Measurements from ENCODE around the gene HAP1.

HAP1 gene

DNA sequence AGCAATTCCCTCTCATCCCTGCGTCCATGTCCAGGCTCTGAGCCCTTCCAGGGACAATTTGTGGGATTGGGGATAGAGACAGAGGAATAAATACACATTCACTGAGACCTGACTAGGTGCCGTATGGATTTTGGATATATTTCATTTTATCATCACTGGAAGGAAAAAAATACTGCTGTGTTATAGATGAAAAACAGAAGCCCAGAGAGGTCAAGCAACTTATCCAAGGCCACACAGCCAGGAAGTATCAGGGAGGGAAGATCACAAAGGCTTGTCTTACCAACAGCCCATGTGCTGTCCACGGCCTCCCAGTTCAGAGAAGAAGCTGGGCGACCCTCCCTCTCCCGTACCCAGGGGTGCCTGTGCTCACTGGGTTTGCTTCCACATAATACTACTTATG is 6.1 kb upstream of the HAP1 start:
- no peak overlapping the region for H3K27ac ChIP-seq (ENCODE audit: low read depth in 2 of 2, low read length in 2 of 2)

DNA sequence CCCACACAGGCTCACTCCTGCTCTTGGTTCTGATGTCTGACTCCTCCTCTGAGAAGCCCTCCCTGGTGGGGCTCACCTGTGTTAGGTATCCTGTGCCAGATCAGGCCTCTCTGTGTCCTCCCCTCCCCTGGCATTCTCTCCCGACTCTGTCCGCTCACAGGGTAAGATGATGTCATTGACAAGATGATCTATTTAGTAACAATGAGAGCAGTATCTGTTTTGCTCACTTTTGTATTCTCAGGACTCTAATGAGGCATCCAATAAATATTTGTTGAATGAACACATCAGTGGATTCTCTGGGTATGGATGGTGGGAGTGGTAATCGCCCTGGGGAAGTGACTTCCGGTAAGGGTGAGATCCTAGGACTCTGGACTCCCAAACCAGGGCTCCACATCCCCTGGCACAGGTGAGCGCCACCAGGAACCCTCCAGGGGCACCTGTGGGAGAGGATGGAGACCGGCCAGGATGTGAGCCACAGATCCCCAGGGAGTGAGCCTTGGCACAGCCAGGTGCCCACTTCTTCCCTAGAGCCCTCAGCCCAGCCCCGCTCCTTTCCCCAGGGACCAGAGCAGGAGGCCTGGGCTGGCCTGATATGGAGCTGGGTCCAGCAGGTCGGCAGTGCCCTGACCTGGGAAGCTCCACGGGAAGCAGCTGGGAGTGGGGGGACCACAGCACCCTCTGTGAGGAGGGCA is 5.4 kb upstream of the HAP1 start:
- H3K9ac ChIP-seq (ENCODE audit: low read depth in 1 of 2, low read length in 2 of 2), result no peak overlapping the region
- H3K9me3 ChIP-seq (ENCODE audit: control insufficient read depth in 2 of 2, low read length in 2 of 2), result no peaks in the 10 kb centered on the region
- H3K27ac ChIP-seq (ENCODE audit: low read depth in 2 of 2, low read length in 2 of 2), result no peak overlapping the region
- no peaks in the 10 kb centered on the region for H3K36me3 ChIP-seq (ENCODE audit: control insufficient read depth in 2 of 2, insufficient read depth in 2 of 2, low read length in 2 of 2)
- H3K4me1 ChIP-seq (ENCODE audit: control insufficient read depth in 2 of 2, insufficient read depth in 2 of 2, low read length in 2 of 2), result peaks cover 0 to under 1% of the 10 kb centered on the region in 2 donors
- H3K27me3 ChIP-seq (ENCODE audit: control insufficient read depth in 2 of 2, insufficient read depth in 2 of 2, low read length in 2 of 2), result peaks cover 19 to 22% of the 10 kb centered on the region in 2 donors
- H3K4me3 ChIP-seq (ENCODE audit: low read length in 2 of 2), result no peak overlapping the region

More for the DNA sequence above, 6.1 kb upstream of the HAP1 start:
- H3K4me3 ChIP-seq (ENCODE audit: low read length in 2 of 2), result no peak overlapping the region
- H3K9ac ChIP-seq (ENCODE audit: low read depth in 1 of 2, low read length in 2 of 2), result no peak overlapping the region
- H3K9me3 ChIP-seq (ENCODE audit: control insufficient read depth in 2 of 2, low read length in 2 of 2), result no peaks in the 10 kb centered on the region
- no peaks in the 10 kb centered on the region for H3K36me3 ChIP-seq (ENCODE audit: control insufficient read depth in 2 of 2, insufficient read depth in 2 of 2, low read length in 2 of 2)
- peaks cover 15 to 18% of the 10 kb centered on the region in 2 donors for H3K27me3 ChIP-seq (ENCODE audit: control insufficient read depth in 2 of 2, insufficient read depth in 2 of 2, low read length in 2 of 2)
- no peaks in the 10 kb centered on the region for H3K4me1 ChIP-seq (ENCODE audit: control insufficient read depth in 2 of 2, insufficient read depth in 2 of 2, low read length in 2 of 2)

DNA sequence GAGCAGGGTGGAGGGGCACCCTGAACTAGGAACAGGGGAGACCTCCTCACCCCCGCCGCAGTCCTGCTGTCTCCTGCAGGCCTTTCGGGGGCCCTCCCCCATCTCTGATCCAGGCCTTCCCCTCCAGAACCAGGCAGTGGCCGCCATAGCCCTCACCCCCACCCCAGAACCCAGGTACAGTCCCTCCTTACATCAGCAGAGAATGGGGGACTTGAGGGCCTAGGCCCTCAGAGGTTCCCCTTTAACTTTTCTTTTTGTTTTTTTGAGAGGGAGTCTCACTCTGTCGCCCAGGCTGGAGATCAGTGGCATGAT is 4.3 kb upstream of the HAP1 start:
- H3K4me1 ChIP-seq (ENCODE audit: control insufficient read depth in 2 of 2, insufficient read depth in 2 of 2, low read length in 2 of 2), result peaks cover 0 to 9% of the 10 kb centered on the region in 2 donors
- H3K27me3 ChIP-seq (ENCODE audit: control insufficient read depth in 2 of 2, insufficient read depth in 2 of 2, low read length in 2 of 2), result peaks cover 22 to 32% of the 10 kb centered on the region in 2 donors
- H3K4me3 ChIP-seq (ENCODE audit: low read length in 2 of 2), result no peak overlapping the region
- no peak overlapping the region for H3K27ac ChIP-seq (ENCODE audit: low read depth in 2 of 2, low read length in 2 of 2)
- no peaks in the 10 kb centered on the region for H3K36me3 ChIP-seq (ENCODE audit: control insufficient read depth in 2 of 2, insufficient read depth in 2 of 2, low read length in 2 of 2)
- H3K9ac ChIP-seq (ENCODE audit: low read depth in 1 of 2, low read length in 2 of 2), result peak overlapping the region in 1 of 2 donors; percentile 39
- H3K9me3 ChIP-seq (ENCODE audit: control insufficient read depth in 2 of 2, low read length in 2 of 2), result no peaks in the 10 kb centered on the region

DNA sequence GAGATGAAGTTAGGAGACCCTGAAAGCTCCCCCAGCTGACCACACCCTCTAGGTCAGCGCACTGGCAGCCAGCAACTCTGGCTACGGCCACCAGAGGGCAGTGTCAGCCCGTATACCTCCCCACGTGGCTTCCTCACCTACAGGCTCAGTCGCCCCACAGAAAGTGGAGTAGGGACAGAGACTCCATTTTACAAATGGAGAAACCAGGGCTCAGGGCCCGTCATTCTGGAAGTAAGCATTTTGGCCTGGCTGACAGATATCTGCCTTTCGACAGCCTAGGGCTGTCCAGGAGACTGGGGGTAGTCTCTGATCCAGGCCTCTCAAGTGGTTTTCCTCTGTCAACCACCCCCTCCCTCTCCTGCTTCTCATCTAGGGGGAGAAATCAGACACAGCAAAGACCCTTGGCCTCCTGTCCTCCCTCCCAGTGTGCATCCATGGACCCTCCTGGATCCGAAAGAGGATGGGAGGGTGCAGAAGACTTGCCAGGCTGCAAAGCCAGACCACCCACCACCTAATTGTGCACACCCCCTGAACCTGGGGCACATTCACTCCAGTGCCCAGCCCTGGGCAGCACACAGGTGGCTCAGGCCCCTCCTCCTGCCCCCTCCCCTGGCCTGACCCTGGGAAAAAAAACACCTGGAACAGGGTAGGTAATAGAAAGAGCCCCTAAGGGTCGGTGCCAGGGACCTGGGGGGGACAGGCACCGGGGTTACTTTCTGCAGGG is 3.8 kb upstream of the HAP1 start:
- Histone ChIP-seq H3K9me3 (ENCODE audit: control insufficient read depth in 2 of 2, low read length in 2 of 2) (no peaks in the 10 kb centered on the region), H3K27ac (ENCODE audit: low read depth in 2 of 2, low read length in 2 of 2) (no peak overlapping the region), H3K9ac (ENCODE audit: low read depth in 1 of 2, low read length in 2 of 2) (peak overlapping the region; percentile 39 to 41), H3K4me1 (ENCODE audit: control insufficient read depth in 2 of 2, insufficient read depth in 2 of 2, low read length in 2 of 2) (peaks cover 0 to 9% of the 10 kb centered on the region in 2 donors), H3K27me3 (ENCODE audit: control insufficient read depth in 2 of 2, insufficient read depth in 2 of 2, low read length in 2 of 2) (peaks cover 25 to 33% of the 10 kb centered on the region in 2 donors), H3K36me3 (ENCODE audit: control insufficient read depth in 2 of 2, insufficient read depth in 2 of 2, low read length in 2 of 2) (no peaks in the 10 kb centered on the region), H3K4me3 (ENCODE audit: low read length in 2 of 2) (no peak overlapping the region)

DNA sequence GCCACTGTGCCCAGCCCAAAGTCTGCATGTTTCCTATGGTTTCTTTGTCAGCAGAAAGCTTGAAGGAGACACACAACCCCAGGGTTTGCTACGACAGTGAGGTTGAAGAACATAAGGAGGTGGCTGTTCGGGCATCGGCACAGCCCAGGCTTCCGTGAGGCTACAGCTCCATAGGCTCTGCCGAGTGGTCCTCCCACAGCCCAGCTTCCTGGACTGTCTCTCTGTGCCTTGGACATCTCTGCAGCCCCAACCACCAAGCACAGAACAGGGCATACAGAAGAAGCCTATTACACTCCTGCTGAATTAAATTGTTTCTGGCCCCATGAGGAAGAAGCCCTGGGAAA is 3.2 kb upstream of the HAP1 start:
- H3K27me3 ChIP-seq (ENCODE audit: control insufficient read depth in 2 of 2, insufficient read depth in 2 of 2, low read length in 2 of 2), result peaks cover 25 to 34% of the 10 kb centered on the region in 2 donors
- no peaks in the 10 kb centered on the region for H3K9me3 ChIP-seq (ENCODE audit: control insufficient read depth in 2 of 2, low read length in 2 of 2)
- H3K27ac ChIP-seq (ENCODE audit: low read depth in 2 of 2, low read length in 2 of 2), result no peak overlapping the region
- no peak overlapping the region for H3K4me3 ChIP-seq (ENCODE audit: low read length in 2 of 2)
- H3K36me3 ChIP-seq (ENCODE audit: control insufficient read depth in 2 of 2, insufficient read depth in 2 of 2, low read length in 2 of 2), result no peaks in the 10 kb centered on the region
- no peak overlapping the region for H3K9ac ChIP-seq (ENCODE audit: low read depth in 1 of 2, low read length in 2 of 2)
- peaks cover 0 to 9% of the 10 kb centered on the region in 2 donors for H3K4me1 ChIP-seq (ENCODE audit: control insufficient read depth in 2 of 2, insufficient read depth in 2 of 2, low read length in 2 of 2)

DNA sequence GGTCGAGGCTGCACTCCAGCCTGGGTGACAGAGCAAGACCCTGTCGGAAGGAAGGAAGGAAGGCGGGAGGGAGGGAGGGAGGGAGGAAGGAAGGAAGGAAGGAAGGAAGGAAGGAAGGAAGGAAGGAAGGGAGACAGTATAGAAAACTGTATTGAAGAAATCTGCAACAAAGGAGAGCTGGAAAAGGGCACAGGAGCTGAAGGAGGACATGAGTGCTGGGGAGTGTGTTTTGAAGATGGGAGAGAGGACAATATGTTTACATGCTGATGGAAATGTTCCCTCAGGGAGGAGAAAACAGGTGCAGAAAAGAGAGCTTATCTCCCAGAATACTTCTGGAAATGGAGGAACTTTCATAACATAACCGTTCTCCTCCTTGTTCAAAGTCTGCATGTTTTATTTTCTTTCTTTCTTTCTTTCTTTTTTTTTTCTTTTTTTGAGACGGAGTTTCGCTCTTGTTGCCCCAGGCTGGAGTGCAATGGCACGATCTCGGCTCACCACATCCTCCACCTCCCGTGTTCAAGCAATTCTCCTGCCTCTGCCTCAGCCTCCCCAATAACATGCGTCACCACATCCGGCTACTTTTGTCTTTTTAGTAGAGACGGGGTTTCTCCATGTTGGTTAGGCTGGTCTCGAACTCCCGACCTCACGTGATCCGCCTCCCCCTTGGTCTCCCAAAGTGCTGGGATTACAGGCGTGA is 2.7 kb upstream of the HAP1 start:
- peaks cover 31 to 39% of the 10 kb centered on the region in 2 donors for H3K27me3 ChIP-seq (ENCODE audit: control insufficient read depth in 2 of 2, insufficient read depth in 2 of 2, low read length in 2 of 2)
- H3K9ac ChIP-seq (ENCODE audit: low read depth in 1 of 2, low read length in 2 of 2), result no peak overlapping the region
- no peaks in the 10 kb centered on the region for H3K9me3 ChIP-seq (ENCODE audit: control insufficient read depth in 2 of 2, low read length in 2 of 2)
- no peak overlapping the region for H3K27ac ChIP-seq (ENCODE audit: low read depth in 2 of 2, low read length in 2 of 2)
- H3K36me3 ChIP-seq (ENCODE audit: control insufficient read depth in 2 of 2, insufficient read depth in 2 of 2, low read length in 2 of 2), result no peaks in the 10 kb centered on the region
- no peak overlapping the region for H3K4me3 ChIP-seq (ENCODE audit: low read length in 2 of 2)
- H3K4me1 ChIP-seq (ENCODE audit: control insufficient read depth in 2 of 2, insufficient read depth in 2 of 2, low read length in 2 of 2), result peaks cover 0 to 9% of the 10 kb centered on the region in 2 donors

DNA sequence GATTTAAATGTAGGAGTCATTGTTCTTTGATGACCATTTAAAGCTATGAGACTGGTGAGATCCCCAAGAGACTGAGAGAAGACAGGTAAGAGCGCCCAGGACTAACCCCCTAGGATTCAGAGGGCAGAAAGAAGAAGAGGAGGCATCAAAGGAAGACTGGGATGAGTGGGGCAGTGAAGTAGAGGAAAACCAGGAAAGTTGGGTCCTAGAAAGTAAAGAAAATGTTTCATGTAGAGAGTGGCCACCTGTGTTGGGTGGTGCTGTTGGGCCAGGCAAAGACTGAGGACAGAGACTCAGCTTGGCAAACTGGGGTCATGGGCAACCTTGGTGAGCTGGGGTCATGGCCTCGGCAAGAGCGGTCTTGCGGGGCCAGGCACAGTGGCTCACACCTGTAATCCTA is 1.3 kb upstream of the HAP1 start:
- Histone ChIP-seq H3K4me1 (ENCODE audit: control insufficient read depth in 2 of 2, insufficient read depth in 2 of 2, low read length in 2 of 2) (peaks cover 0 to 9% of the 10 kb centered on the region in 2 donors), H3K9ac (ENCODE audit: low read depth in 1 of 2, low read length in 2 of 2) (no peak overlapping the region), H3K4me3 (ENCODE audit: low read length in 2 of 2) (no peak overlapping the region), H3K36me3 (ENCODE audit: control insufficient read depth in 2 of 2, insufficient read depth in 2 of 2, low read length in 2 of 2) (no peaks in the 10 kb centered on the region), H3K9me3 (ENCODE audit: control insufficient read depth in 2 of 2, low read length in 2 of 2) (no peaks in the 10 kb centered on the region), H3K27me3 (ENCODE audit: control insufficient read depth in 2 of 2, insufficient read depth in 2 of 2, low read length in 2 of 2) (peaks cover 32 to 50% of the 10 kb centered on the region in 2 donors), H3K27ac (ENCODE audit: low read depth in 2 of 2, low read length in 2 of 2) (no peak overlapping the region)

DNA sequence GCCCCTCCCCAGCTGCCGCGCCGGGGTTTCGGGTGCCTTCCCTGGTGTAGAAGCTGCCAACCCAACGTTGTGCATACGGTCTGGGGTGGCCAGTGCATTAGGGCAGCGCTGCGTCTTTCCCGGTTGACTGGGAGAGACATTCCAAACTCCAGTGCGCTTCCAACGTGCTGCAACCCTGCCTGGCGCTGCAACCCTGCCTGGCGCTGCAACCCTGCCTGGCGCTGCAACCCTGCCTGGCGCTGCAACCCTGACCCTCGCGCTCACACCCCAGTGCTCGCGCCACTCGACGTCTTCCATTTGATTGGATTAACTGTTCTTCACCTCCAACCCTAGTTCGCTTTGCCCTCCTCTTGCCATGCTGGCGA is 488 bp upstream of the HAP1 start:
- H3K27me3 ChIP-seq (ENCODE audit: control insufficient read depth in 2 of 2, insufficient read depth in 2 of 2, low read length in 2 of 2), result peaks cover 35 to 50% of the 10 kb centered on the region in 2 donors
- H3K4me1 ChIP-seq (ENCODE audit: control insufficient read depth in 2 of 2, insufficient read depth in 2 of 2, low read length in 2 of 2), result peaks cover 0 to 9% of the 10 kb centered on the region in 2 donors
- no peaks in the 10 kb centered on the region for H3K36me3 ChIP-seq (ENCODE audit: control insufficient read depth in 2 of 2, insufficient read depth in 2 of 2, low read length in 2 of 2)
- H3K4me3 ChIP-seq (ENCODE audit: low read length in 2 of 2), result peak overlapping the region; percentile 27 to 39
- H3K9ac ChIP-seq (ENCODE audit: low read depth in 1 of 2, low read length in 2 of 2), result no peak overlapping the region
- no peak overlapping the region for H3K27ac ChIP-seq (ENCODE audit: low read depth in 2 of 2, low read length in 2 of 2)
- no peaks in the 10 kb centered on the region for H3K9me3 ChIP-seq (ENCODE audit: control insufficient read depth in 2 of 2, low read length in 2 of 2)

DNA sequence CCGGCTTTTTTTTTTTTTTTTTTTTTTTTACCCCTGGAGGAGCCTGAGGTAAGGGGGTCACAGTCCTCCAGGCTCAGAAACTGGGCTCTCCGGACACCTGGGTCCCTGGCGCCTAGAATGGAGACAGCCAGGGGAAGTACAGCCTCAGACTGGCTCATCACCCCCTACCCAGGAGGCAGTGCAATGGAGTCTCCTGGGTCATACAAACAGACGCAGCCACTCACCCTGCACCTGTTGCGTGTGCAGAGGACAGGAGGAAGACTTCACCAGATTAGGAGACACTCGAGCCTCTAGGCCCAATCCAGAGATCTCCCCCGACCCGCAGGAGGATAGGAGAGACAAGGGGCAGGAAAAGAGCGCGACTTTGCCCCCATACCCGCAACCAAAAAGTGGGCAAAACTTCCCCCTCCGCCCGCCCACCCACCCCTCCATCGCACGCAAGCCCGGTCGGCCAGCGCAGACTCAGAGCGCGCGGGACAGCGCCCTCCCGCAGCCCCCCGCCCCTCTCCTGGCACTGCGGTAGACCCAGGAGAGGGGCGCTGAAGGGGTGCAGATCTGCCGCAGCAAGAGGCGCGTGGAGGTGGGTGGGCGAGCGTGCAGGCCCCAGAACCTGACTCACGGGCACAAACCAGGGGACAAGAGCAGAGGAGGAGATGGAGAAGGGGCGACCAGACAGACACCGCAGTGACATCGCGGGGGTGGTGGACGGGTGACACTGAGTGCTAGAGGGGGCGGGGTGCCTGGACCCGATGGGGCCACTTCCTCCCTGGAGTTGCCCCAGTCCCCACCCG is 900 bp downstream of the HAP1 start:
- Histone ChIP-seq H3K4me1 (ENCODE audit: control insufficient read depth in 2 of 2, insufficient read depth in 2 of 2, low read length in 2 of 2) (peaks cover 0 to 9% of the 10 kb centered on the region in 2 donors), H3K9ac (ENCODE audit: low read depth in 1 of 2, low read length in 2 of 2) (no peak overlapping the region), H3K36me3 (ENCODE audit: control insufficient read depth in 2 of 2, insufficient read depth in 2 of 2, low read length in 2 of 2) (no peaks in the 10 kb centered on the region), H3K27ac (ENCODE audit: low read depth in 2 of 2, low read length in 2 of 2) (no peak overlapping the region), H3K9me3 (ENCODE audit: control insufficient read depth in 2 of 2, low read length in 2 of 2) (no peaks in the 10 kb centered on the region), H3K27me3 (ENCODE audit: control insufficient read depth in 2 of 2, insufficient read depth in 2 of 2, low read length in 2 of 2) (peaks cover 35 to 50% of the 10 kb centered on the region in 2 donors), H3K4me3 (ENCODE audit: low read length in 2 of 2) (peak overlapping the region; percentile 16 to 27)

Data from mucosa of rectum (tissue), 2 donors.